ENCODE data around the gene MARVELD1.

The MARVELD1 gene

DNA sequence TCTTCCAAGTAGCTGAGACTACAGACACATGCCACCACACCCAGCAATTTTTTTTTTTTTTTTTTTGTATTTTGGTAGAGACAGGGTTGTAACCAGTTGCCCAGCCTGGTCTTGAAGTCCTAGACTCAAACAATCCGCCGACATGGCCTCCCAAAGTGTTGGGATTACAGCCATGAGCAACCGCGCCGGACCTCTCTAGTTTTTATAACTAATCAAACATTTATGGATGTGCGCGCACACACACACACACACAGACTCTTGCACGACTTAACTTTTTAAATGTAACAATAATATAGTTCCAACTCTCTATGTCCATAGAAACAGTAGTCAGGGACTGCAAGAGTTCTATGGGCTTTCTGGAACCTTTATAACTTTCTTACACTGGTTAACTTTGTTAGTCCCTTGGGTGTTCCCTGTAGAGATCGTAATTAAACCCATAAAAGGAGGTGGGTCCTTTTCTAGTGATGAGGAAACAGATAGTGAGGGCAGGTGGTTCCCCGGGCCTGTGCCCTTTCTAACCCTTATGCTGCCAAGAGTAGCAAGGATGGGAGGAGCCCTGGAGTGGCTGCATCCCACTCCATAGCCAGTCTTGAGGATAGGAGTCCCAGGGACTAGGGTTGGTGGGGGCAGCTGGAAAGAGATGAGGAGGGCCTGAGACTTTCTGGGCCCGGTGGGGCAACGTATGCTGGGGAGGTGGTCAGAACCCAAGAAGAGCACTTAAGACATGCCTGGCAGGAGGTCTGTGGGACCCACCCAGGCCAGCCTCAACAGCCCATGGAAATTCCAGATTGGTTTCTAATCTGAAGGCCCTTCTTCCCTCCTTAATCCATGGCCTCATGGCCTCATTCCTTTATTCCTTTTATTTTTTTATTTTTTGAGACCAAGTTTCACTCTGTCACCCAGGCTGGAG, 8.6 kb downstream of the MARVELD1 start:
- no peak overlapping the region for H3K4me3 ChIP-seq (ENCODE audit: low read length)
- no peak for TF ChIP-seq ZNF274 (IDR thresholded peaks at IDR 0.05; ENCODE audit: low read depth, low read length)

GRCh38 chr10:97723001-97723400, 9.5 kb downstream of the MARVELD1 start:
- no peak for TF ChIP-seq ZNF274 (IDR thresholded peaks at IDR 0.05; ENCODE audit: low read depth, low read length)

DNA sequence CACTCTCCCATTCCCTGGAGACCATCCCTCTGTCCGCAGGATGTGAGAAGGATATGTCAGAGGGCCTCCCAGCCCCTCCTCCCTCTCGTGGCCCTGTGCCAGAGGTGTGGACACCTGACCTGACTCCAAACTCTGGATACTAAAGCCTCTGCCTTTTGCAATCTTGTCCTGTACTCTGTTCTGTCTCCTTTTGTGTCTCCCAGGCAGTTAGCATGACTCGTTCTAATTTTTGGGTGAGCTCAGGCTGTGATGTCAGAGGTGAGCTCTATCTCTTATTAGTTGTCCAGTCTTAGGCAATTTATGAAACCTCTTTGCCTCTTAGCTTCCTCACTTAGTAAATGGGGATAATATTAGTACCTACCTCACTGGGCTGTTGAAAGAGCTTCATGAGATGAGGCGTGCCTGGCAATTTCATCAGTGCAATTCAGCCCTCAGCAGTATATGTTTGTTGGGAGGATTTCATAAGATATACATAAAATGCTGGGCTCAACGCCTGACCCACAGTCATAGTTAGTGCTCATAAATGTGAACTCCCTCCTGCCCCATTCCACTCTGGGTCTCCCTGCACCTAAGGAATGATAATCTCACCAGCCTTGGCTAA, 10.9 kb downstream of the MARVELD1 start:
- no peak overlapping the region for H3K4me3 ChIP-seq (ENCODE audit: low read length)
- TF ChIP-seq ZNF274 (IDR thresholded peaks at IDR 0.05; ENCODE audit: low read depth, low read length), result no peak

More at GRCh38 chr10:97723001-97723400, 9.5 kb downstream of the MARVELD1 start:
- no peak overlapping the region for H3K4me3 ChIP-seq (ENCODE audit: low read length)

- no peak for TF ChIP-seq ZNF274 (IDR thresholded peaks at IDR 0.05; ENCODE audit: low read depth, low read length)
- H3K4me3 ChIP-seq (ENCODE audit: low read length), result no peak overlapping the region
These were observed 13.2 kb downstream of the MARVELD1 start for GRCh38 chr10:97726636-97727178.

- TF ChIP-seq ZNF274 (IDR thresholded peaks at IDR 0.05; ENCODE audit: low read depth, low read length), result no peak
- H3K4me3 ChIP-seq (ENCODE audit: low read length), result no peak overlapping the region
These were observed 15.5 kb downstream of the MARVELD1 start for GRCh38 chr10:97729014-97729413.

GRCh38 chr10:97731346-97732051, 18.0 kb downstream of the MARVELD1 start:
- no peak overlapping the region for H3K4me3 ChIP-seq (ENCODE audit: low read length)
- TF ChIP-seq ZNF274 (IDR thresholded peaks at IDR 0.05; ENCODE audit: low read depth, low read length), result no peak

DNA sequence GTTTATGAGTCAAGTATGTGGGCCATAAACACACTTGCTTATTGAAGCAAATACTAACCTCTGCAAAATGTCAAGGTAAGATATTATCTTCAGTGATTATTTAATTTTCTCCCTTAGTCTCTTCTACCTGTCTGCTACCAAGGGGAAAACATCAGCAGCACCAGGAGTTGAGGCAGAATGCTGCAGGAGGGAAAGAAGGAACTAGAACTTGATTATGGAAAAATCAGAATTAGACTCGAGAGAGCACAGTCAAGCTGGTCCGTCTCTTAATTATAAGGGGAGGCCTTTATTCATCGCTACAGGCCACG, 18.5 kb downstream of the MARVELD1 start:
- no peak for TF ChIP-seq ZNF274 (IDR thresholded peaks at IDR 0.05; ENCODE audit: low read depth, low read length)
- H3K4me3 ChIP-seq (ENCODE audit: low read length), result no peak overlapping the region

DNA sequence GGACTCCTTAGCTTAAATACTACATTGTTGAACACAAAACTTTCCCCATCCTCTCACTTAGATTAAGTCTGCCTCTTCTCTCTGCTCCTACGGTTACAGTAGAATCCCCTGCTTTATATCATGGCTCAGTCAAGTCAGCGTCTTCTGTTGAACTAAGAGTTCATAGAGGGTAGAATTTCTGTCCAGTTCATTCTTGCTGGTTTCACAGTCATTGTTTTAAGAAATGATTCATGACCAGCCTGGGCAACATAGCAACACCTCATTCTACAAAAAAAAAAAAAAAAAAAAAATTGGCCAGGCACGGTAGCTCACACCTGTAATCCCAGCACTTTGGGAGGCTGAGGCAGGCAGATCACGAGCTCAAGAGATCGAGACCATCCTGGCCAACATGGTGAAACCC, 19.7 kb downstream of the MARVELD1 start:
- no peak overlapping the region for H3K4me3 ChIP-seq (ENCODE audit: low read length)
- TF ChIP-seq ZNF274 (IDR thresholded peaks at IDR 0.05; ENCODE audit: low read depth, low read length), result no peak

DNA sequence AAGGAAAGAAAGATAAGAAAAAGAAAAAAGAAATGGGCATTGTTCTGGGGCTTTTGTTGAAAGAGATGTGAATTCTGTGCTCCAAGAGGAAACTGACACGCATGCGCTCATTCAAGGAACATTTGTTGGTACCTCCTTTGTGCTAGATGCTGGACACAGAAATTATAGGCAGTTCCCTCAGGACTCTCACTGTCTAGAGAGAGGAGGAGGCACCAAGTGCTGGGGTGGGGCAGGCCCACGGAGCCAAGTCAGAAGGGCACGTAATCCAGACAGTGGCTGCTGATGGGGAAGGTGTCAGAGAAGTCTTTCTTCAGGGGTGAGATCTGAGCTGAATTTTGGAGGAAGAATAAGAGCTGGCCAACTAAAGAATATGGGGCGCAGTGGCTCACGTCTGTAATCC, 20.5 kb downstream of the MARVELD1 start:
- no peak overlapping the region for H3K4me3 ChIP-seq (ENCODE audit: low read length)
- TF ChIP-seq ZNF274 (IDR thresholded peaks at IDR 0.05; ENCODE audit: low read depth, low read length), result no peak

DNA sequence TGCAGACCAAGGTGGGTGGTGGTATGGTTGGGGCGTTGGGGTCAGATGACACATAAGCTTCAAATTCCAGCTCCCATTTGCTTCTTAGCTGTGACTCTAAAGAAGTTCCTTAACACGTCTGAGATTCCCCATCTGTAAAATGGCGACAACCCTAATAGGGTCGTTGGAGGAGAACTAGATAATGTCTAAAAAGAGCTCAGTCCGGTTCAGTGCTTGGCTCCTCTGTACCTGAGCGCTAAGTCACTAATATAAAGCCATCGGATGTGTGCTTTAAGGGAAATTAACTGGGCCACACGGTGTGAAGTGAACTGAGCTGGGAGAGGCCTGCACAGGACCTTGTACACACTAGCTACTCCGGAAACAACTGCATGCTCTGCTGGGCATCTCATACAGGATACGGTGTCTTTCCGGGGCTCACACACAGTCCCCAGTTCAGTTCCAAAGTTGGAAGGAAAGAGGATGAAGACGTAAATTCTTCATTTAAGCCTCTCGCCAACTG, 22.9 kb downstream of the MARVELD1 start:
- H3K4me3 ChIP-seq (ENCODE audit: low read length), result peak overlapping the region; percentile 27; the same call in 1 of the 2 replicates
- no peak for TF ChIP-seq ZNF274 (IDR thresholded peaks at IDR 0.05; ENCODE audit: low read depth, low read length)

DNA sequence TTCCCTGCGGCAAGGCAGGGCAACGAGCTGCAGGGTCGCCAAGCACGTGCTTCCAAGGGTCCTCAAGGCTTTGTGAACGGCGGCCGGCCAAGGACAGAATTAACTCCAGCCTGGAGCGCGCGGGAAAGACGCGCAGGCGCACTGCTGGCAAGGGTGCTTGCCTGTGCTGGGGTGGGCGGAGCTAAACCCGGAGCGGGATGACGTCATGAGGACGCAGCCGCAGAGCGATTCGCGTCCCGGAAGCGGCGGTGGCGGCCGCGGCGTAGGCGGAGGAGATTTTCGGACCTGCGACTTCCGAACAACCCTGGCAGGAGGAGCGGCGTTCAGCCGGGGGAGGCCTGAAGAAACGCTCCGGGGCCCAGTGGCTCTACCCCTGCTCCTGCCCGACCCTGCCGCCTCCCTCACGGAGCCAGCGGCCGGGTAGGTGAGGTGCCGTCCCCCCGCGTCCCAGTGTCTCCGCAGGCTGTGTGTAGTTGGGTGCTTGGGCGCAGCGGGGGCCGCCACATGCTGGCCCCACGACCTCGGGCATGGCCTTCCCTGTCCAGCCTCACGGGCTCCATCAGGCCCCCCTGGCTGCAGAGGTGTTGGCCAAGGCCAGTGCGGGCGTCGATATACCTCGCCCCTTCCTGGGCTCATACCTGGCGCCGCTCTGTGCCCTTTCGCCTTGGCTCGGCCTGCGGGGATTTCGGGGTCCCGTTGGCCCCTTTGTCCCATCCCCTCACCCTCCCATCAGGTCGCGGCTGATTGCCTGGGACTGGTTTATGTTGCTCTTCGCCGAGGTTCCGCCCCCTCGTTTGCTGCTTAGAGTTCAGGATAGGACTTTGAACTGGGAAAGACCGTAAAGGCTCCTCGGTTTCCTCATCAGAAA, 23.6 kb downstream of the MARVELD1 start, which contains the start of gene ZFYVE27:
TSS of gene ZFYVE27 (plus strand) at position 227 of the 868 bp plus-strand sequence. CDS start 1,350 bp downstream, outside the sequence.
- TF ChIP-seq ZNF274 (IDR thresholded peaks at IDR 0.05; ENCODE audit: low read depth, low read length), result no peak
- peak within 1 kb of the TSS; percentile 82 for H3K4me3 ChIP-seq (ENCODE audit: low read length)

DNA sequence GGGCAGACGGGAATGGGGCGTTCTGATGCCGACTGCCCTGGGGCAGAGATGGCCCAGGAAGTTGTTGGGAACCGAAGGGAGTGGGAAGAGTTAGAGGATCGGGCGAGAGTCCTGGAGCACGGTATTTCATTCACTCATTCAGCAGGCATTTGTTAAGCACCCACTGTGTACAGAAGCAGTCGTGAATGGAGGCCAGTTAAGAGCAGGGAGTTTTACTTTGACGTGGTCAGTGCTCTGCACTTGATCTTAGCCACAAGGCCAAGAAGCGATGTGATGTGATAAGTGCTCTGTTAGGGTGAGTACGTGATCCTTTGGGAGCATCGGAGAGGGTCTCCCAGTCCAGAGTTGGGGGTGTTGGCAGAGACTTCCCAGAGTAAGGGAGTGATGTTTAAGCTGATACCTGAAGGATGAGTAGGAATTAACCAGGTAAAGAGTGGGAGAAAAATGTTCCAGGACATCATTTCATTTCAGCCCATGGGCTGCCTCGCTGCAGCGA, 24.3 kb downstream of the MARVELD1 start:
- TF ChIP-seq ZNF274 (IDR thresholded peaks at IDR 0.05; ENCODE audit: low read depth, low read length), result no peak
- peak overlapping the region; percentile 82 for H3K4me3 ChIP-seq (ENCODE audit: low read length)

GRCh38 chr10:97738616-97739015, 25.1 kb downstream of the MARVELD1 start:
- no peak overlapping the region; the same call in 1 of the 2 replicates for H3K4me3 ChIP-seq (ENCODE audit: low read length)
- no peak for TF ChIP-seq ZNF274 (IDR thresholded peaks at IDR 0.05; ENCODE audit: low read depth, low read length)
